HG02610 (cell line): ENCODE measurements around the gene C17orf50.

Experiments
- ATAC-seq: cut with Tn5 transposase; IDR thresholded peaks from one replicate; pipeline ENCODE4 v1.9.1; 2021; ENCODE audit warnings: mild to moderate bottlenecking, moderate library complexity; ENCODE audit not compliant: unreplicated experiment

The C17orf50 gene

DNA sequence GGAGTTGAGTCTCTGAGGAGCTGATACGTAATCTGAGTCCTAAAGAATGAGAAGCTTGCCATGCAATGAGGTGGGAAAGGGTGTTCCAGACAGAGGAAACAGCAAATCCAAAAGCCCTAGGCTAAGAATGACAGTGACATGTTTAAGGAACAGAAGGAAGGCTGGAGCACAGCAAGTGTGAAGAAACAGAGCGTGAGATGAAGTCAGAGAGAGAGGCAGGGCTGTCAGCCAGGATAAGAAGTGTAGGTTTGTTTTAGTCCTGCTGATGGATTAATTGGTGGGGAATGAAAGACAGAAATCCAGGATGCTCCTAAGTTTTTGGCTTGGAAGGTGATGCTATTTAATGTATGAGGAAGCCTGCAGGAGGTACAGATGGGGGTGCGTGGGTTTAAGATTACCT is 20.3 kb downstream of the C17orf50 start:
- no peak for ATAC-seq

DNA sequence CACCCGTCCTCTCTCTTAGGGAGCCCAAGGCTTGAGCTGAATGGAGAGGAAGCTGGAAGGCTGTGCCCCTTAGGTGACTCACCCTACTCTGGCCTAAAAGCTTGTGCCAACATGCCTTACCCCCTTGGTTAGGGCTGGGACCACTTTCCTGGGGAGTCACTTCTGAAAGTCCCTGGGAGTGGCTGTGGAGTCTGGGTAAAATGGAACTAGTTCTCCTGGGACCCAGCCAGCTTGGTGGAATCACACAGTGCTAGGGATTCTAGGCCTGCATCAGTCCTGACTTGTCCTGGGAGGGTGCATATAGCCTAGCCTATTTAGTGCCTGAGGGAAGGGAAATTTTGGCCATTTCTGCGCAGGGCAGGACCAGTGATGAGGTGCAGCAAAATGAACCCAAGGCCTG is 24.2 kb downstream of the C17orf50 start:
- no peak for ATAC-seq

GRCh38 chr17:35786941-35787432 is 26.3 kb downstream of the C17orf50 start:
- no peak for ATAC-seq

DNA sequence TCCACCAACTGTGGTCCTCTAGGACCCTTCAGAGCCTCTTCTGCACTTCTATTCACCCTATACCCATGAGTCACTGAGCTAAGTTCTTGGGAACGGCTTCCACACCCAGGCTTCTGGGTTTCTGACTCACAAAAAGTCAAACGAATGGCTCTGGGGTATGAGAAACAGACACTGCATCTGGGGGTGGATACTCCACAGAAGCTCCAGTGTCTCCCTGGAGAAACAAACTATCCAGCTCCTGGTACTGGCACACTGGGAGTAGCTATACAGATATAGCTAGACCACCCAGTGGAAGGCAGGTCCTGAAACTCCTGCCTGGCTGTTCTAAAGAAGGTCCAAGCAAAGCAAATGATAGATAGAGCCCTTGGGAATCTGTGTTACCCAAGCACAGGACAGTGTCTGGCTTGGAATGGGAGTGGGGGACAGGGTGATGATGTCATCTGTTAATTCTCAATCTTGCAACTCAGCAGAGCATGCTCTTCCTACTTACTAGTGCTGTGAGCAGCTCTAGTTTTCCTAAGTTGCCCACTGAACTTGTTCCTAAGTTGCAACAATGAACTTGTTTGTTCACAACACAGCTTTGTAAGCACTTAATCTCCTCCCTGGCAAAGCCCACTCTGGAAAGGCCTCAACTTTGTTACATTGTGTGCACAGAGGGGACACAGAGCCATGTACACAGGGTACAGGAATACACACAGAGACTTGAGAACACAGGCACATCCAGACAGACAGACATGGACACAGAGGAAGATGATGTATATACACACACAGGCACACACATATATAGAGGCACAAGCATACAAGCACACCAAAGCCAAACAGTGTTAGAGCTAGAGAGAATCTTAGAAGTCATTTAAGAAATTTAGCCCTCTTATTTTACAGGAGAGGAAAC is 28.0 kb downstream of the C17orf50 start:
- no peak for ATAC-seq

DNA sequence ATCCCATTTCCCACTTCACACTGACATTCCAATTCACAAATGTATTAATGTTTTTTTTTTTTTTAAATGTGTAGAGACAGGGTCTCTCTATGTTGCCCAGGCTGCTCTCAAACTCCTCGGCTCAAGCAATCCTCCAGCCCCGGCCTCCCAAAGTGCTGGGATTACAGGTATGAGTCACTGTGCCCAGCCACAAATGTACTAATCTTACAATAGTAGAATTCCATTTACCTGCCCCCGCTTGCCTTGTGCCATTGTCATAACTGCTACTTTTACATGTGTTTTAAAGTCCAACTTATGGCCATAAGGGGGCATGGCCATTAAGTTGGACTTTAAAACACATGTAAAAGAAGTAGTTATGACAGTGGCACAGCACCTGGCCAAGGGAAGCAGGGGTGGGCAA is 30.2 kb downstream of the C17orf50 start:
- no peak for ATAC-seq

- ATAC-seq, result no peak
Observed at GRCh38 chr17:35791681-35792350, 31.1 kb downstream of the C17orf50 start.

DNA sequence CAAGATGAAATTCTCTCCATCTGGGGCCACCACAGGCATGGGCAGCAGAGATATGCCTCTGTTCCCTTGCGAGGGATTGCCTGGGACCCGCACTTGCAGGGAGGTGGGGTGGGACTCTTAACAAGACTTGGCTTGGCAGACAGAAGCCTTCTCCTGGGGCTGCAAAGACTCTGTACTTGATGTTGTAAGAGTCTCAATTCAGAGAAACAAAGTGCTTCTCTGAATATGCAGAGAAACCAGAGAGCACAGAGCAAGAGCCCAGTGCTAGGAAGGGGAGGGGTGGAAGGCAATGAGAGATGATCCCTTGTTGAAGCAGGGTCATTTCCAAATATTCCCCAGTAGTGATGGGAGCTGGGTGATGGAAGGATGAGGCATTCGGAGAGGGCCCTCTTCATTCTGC is 32.6 kb downstream of the C17orf50 start:
- no peak for ATAC-seq

- ATAC-seq, result no peak
Observed at GRCh38 chr17:35795007-35795870, 34.6 kb downstream of the C17orf50 start, which contains the start of gene MMP28. TSS of gene MMP28 (minus strand) at chr17:35795641. CDS start at chr17:35795377, 264 bp downstream.

DNA sequence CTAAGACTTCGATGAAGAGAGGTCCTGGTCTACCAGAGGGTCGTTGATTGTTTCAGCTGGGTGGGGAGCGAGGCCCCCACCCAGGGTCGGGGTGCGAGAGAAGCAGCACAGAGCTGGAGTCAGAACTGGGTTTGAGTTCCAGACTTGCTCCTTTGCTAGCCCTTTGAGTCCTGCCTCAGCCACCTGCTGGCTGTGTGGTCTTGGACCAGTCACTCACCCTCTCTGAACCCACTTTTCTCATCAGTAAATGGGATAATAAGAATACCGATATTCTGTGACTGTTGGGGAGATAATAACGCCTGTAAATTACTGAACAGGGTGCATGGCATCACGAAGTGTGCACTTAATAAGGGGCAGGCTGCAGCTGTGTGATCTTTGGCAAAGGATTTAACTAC is 35.2 kb downstream of the C17orf50 start:
- no peak for ATAC-seq

DNA sequence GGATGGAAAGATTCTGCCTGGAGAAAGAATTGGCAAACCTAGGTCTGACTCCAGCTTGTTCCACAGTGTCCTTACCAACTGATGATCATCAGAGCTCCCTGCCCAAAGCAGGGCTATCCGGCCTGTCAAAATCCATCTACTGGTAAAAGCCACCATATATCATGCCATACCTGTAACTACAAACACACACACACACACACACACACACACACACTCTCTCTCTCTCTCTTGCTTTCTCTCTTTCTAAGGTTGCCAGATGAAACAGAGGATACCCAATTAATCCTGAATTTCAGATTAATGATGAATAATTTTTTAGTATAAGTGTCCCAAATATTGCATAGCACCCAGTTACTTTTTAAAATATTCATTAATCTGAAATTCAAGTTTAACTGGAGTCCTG is 36.3 kb downstream of the C17orf50 start:
- no peak for ATAC-seq

GRCh38 chr17:35797370-35797769 is 36.7 kb downstream of the C17orf50 start:
- no peak for ATAC-seq

DNA sequence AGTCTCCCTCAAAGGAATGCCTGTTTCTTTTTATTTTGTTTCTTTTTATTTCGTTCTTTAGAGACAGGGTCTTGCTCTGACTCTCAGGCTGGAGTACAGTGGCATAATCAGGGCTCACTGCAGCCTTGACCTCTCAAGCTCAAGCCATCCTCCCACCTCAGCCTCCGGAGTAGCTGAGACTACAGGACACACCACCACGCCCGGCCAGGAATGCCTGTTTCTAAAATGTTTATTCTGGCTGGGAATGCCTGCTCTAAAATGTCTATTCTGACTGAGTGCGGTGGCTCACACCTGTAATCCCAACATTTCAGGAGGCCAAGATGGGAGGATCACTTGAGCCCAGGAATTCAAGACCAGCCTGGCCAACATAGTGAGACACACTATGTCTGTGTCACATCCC is 37.2 kb downstream of the C17orf50 start:
- no peak for ATAC-seq

GRCh38 chr17:35799942-35800341 is 39.3 kb downstream of the C17orf50 start:
- no peak for ATAC-seq

DNA sequence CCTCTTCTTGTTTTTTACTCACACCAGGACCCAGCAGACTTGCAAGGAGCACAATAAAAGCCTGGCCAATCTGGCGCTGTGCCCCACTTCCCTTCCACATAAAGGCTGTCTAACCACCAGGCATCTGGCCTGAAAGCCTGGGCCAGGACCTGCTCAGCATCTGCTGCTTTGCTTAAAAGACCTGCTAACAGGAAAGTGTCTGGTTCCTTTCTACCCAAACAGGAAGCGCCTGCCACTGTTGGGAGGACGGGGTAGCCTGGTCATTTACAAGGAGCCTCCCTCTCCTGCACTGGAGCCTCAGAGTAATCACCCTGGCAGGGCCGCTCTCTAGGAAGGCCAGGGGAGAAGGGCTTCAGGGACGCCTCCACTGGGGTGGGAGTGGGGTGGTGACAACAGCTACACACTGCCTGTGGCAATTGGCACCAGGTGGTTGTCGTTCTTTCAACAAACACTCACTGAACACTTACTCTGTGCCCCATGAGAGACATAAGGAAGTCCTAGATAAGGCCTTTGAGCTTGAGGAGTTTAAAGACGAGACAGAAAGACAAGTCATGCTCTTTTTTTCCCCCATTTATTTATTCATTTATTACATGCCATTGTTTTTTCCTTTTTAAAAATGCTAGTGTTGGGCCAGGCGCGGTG is 41.0 kb downstream of the C17orf50 start:
- no peak for ATAC-seq

- peak; percentile 31 for ATAC-seq
Observed at GRCh38 chr17:35804658-35805192, 44.0 kb downstream of the C17orf50 start.

GRCh38 chr17:35807371-35808144 is 46.9 kb downstream of the C17orf50 start:
- no peak for ATAC-seq

DNA sequence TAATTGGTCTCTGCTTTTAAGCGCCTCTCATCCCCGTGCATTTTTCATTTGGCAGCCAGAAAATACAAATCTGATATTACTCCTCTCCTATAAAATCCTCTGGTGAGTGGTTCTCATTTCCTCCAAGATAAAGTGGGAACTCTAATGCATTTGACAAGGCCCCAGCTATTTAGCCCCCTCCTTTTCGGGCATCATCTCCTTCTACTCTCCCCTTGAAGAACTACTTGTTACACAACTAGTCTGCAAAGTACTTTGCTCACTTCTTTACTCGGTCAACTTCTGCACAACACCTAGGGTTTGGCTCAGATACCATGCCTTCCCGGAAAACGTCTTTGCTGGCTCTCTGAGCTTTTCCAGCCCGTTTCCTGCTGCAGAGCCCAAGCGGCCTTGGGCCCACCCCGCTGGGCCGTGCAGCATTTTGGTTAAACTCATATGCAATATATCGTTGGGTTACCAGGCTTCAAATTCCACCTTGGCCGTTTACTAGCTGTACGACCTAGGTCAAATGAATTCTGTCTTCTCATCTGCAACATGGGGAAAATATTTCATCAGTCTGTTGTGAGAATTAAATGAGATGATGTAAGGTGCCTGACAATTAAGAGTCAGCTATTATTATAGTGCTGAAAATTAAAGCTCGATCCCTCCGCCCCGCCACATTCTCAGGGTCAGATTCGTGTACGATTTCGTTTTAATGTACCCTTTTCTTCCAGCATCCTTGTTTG is 47.7 kb downstream of the C17orf50 start:
- ATAC-seq, result no peak

DNA sequence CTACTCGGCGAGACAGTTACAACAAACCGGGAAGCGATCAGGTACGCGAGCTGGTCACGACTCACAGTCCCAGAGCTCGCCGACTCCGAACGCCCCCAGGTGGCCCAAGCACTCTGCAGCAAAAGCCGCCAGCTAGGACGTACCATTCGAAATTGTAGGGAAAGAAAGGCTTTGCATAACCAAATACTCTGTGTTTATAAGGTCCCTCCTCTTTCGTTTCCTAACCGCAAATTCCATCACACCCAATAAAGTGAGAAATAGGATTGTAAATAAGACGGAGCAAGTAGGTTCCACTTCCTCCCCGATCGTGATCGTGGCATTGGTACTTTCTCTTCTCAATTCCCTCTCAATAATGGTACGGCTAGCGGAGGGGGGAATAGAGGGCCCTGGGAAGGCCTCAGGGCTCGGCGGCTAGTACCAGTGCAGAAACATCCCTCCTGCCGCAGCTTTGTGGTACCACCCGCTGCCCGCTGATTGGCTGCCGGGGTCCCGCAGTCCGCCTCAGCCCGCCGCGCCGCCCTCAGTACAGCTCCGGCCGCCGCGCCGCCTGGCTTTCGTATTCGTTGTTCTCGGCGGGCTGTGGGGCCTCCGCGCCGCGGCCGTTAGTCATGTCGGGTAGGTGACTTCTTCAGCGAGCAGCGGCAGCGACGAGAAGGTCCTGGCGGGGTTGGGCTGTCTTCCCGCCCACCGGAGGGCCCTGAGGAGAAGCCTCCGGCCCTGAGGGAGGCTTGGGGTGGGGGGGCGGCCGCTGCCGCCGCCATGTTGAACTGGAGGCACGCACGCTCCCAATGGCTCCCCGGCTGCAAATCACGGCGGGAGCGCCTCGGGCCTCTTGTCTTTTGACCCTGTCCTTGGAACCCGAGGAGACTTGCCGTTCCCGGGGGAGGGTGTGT is 48.5 kb downstream of the C17orf50 start, which contains the start of gene TAF15:
Gene TAF15, plus strand, starts transcription at position 523 of the 893 bp plus-strand sequence. Its CDS starts 86 bp downstream, at position 609.
- peak; percentile 94 for ATAC-seq
